Muscle of leg (tissue), 11 donors: ENCODE measurements around the gene RCC1. TPM values are rescaled to one million over a fixed set of nuclear protein-coding genes. Genes with fewer than 3 reads are reported as not detected.
A peak's percentile ranks its signal among the peaks of the same experiment; 100 is the strongest.
"Not testable (repeated sequence)": the region's sequence is repeated elsewhere in the genome, so short reads cannot be mapped to it uniquely, and the experiment has no call there.

Source experiments
- DNase-seq: peaks from one replicate; pipeline ENCODE4 v3.0.0; 2013
- H3K27ac ChIP-seq: one replicate; pipeline ENCODE4 v1.5.1; 2013; ENCODE audit warnings: mild to moderate bottlenecking, low read length, control low read depth
- H3K27me3 ChIP-seq: one replicate; pipeline ENCODE4 v1.6.1; 2013; ENCODE audit warnings: low read length; ENCODE audit not compliant: control insufficient read depth, insufficient read depth
- H3K36me3 ChIP-seq: one replicate; pipeline ENCODE4 v1.6.1; 2013; ENCODE audit warnings: low read length; ENCODE audit not compliant: control insufficient read depth, insufficient read depth
- H3K4me1 ChIP-seq: one replicate; pipeline ENCODE4 v1.6.1; 2013; ENCODE audit warnings: low read length; ENCODE audit not compliant: control insufficient read depth, insufficient read depth
- H3K4me3 ChIP-seq: one replicate; pipeline ENCODE4 v1.5.1; 2013; ENCODE audit warnings: low read length, control low read depth
- H3K9me3 ChIP-seq: replicated peaks from 2 replicates; pipeline ENCODE4 v1.6.1; 2013; ENCODE audit warnings: low read depth, low read length; ENCODE audit not compliant: control insufficient read depth
- WGBS: methylation state at CpG from one replicate; pipeline ENCODE4 v1.1.5; 2013; ENCODE audit warnings: missing lambda C conversion rate; ENCODE audit not compliant: insufficient coverage; 5-methylcytosine and 5-hydroxymethylcytosine counted together
- polyA plus RNA-seq, 8 donors: library from polyadenylated mRNA; unstranded; fragments of 120-200 nt; gene quantifications; one replicate each; pipeline versions ENCODE4 v1.2.1 to v1.2.3, GENCODE V29; 2013; ENCODE audit warnings: inconsistent platforms in 1 of 8, low replicate concordance in 1 of 8; ENCODE audit not compliant: insufficient read length in 8 of 8, insufficient read depth in 1 of 8
- total RNA-seq: library from RNA; stranded (reverse); fragments of 120-200 nt; gene quantifications from one replicate; pipeline ENCODE4 v1.2.4, GENCODE V29; 2013

RCC1 gene
- total and polyA plus RNA-seq, 9 donors: 16.7 to 38.3 (median 28.3) TPM

DNA sequence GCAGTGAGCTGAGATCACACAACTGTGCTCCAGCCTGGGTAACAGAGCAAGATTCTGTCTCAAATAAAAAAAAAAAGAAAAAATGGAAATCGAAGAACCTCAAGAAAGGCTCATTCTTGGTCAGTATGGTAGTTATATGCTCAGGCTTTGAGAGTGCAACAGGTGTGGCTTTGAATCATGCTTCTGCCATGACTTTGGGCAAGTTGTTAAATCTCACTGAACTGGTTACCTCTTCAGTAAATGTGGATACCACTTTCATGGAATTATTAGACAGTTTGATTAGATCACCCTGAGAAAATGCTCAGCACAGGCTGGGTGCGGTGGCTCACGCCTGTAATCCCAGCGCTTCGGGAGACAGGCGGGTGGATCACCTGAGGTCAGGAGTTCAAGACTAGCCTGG is 59.9 kb downstream of the RCC1 start:
- Histone ChIP-seq H3K27me3 (no peaks in the 10 kb centered on the region), H3K9me3 (no peaks in the 10 kb centered on the region), H3K36me3 (peaks cover 68% of the 10 kb centered on the region), H3K4me3 (no peak overlapping the region), H3K27ac (no peak overlapping the region), H3K4me1 (no peaks in the 10 kb centered on the region)
- DNase-seq: no peak
- WGBS: 100% methylated on average over 3 of the region's 6 CpGs

GRCh38 chr1:28566931-28567330 is 61.1 kb downstream of the RCC1 start:
- Histone ChIP-seq H3K27ac (no peak overlapping the region), H3K4me3 (no peak overlapping the region), H3K36me3 (peaks cover 69% of the 10 kb centered on the region), H3K9me3 (no peaks in the 10 kb centered on the region), H3K27me3 (no peaks in the 10 kb centered on the region), H3K4me1 (no peaks in the 10 kb centered on the region)
- no peak for DNase-seq
- WGBS: 80% methylated on average over 1 of the region's 2 CpGs

- DNase-seq: no peak
- H3K36me3 ChIP-seq: peaks cover 50% of the 10 kb centered on the region
- H3K4me1 ChIP-seq: no peaks in the 10 kb centered on the region
- no peak overlapping the region for H3K27ac ChIP-seq
- no peaks in the 10 kb centered on the region for H3K9me3 ChIP-seq
- H3K27me3 ChIP-seq: no peaks in the 10 kb centered on the region
- 100% methylated on average over 2 of the region's 4 CpGs for WGBS
- no peak overlapping the region for H3K4me3 ChIP-seq
These were observed 66.1 kb downstream of the RCC1 start for GRCh38 chr1:28571911-28572310.

DNA sequence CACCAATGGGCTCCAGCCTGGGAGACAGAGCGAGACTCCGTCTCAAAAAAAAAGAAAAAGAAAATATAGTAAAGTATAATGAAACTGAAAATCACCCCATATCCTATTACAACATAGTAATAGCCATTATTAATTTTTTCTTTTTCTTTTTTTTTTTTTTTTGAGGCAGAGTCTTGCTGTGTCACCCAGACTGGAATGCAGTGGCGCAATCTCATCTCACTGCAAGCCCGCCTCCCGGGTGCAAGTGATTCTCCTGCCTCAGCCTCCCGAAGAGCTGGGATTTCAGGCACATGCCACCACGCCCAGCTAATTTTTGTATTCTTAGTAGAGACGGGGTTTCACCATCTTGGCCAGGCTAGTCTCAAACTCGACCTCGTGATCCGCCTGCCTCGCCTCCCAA is 67.0 kb downstream of the RCC1 start:
- H3K9me3 ChIP-seq, H3K27ac ChIP-seq, DNase-seq, H3K4me3 ChIP-seq, H3K4me1 ChIP-seq, H3K27me3 ChIP-seq: not testable (repeated sequence)
- 94% methylated on average over 3 of the region's 12 CpGs for WGBS
- H3K36me3 ChIP-seq: peaks cover 51% of the 10 kb centered on the region

GRCh38 chr1:28573564-28573963 is 67.7 kb downstream of the RCC1 start:
- WGBS: 94% methylated on average over 2 of the region's 11 CpGs
- H3K4me3 ChIP-seq: no peak overlapping the region
- no peaks in the 10 kb centered on the region for H3K27me3 ChIP-seq
- no peaks in the 10 kb centered on the region for H3K4me1 ChIP-seq
- H3K36me3 ChIP-seq: peaks cover 51% of the 10 kb centered on the region
- DNase-seq: no peak
- H3K27ac ChIP-seq: no peak overlapping the region
- H3K9me3 ChIP-seq: no peaks in the 10 kb centered on the region

- WGBS: 64% methylated on average over 1 of the region's 1 CpG
- no peak overlapping the region for H3K27ac ChIP-seq
- peaks cover 49% of the 10 kb centered on the region for H3K36me3 ChIP-seq
- H3K4me1 ChIP-seq: peaks cover 16% of the 10 kb centered on the region
- H3K27me3 ChIP-seq: no peaks in the 10 kb centered on the region
- no peaks in the 10 kb centered on the region for H3K9me3 ChIP-seq
- peak; percentile 35 for DNase-seq
- H3K4me3 ChIP-seq: no peak overlapping the region
These were observed 71.3 kb downstream of the RCC1 start for GRCh38 chr1:28577052-28577678.

- Histone ChIP-seq H3K4me3 (no peak overlapping the region), H3K27ac (no peak overlapping the region), H3K36me3 (peaks cover 49% of the 10 kb centered on the region), H3K4me1 (peaks cover 24% of the 10 kb centered on the region), H3K9me3 (no peaks in the 10 kb centered on the region), H3K27me3 (no peaks in the 10 kb centered on the region)
- WGBS: 80% methylated on average over 1 of the region's 6 CpGs
- no peak for DNase-seq
These were observed 72.1 kb downstream of the RCC1 start for GRCh38 chr1:28577738-28578536.

DNA sequence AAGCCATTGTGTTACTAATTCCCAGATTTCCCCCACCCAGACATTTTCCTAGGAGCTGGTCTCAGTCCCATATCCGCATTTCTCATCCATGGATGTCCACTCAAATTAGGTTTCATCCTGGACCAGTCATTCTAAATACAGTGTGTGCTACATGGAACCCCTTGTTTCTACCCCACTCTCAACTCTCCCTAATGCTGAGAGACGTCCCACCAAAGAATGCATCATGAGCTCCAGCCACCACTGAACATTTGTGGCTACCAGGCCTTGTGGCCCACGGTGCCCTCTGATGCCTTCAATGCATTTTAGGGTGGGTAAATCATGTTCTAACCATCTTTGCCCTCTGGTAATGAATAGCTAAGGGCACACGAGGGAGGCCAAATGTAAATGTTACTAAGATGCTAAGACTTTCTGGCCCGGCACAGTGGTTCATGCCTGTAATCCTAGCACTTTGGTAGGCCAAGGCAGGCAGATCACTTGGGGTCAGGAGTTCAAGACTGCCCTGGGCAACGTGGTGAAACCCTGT is 72.9 kb downstream of the RCC1 start:
- Histone ChIP-seq H3K4me1 (peaks cover 24% of the 10 kb centered on the region), H3K4me3 (no peak overlapping the region), H3K27me3 (no peaks in the 10 kb centered on the region), H3K36me3 (peaks cover 48% of the 10 kb centered on the region), H3K9me3 (no peaks in the 10 kb centered on the region), H3K27ac (no peak overlapping the region)
- WGBS: 89% methylated on average over 3 of the region's 6 CpGs
- no peak for DNase-seq

- H3K4me1 ChIP-seq: peaks cover 24% of the 10 kb centered on the region
- H3K27ac ChIP-seq: no peak overlapping the region
- WGBS: 80% methylated on average over 1 of the region's 1 CpG
- no peak overlapping the region for H3K4me3 ChIP-seq
- H3K27me3 ChIP-seq: no peaks in the 10 kb centered on the region
- H3K36me3 ChIP-seq: peaks cover 43% of the 10 kb centered on the region
- no peak for DNase-seq
- no peaks in the 10 kb centered on the region for H3K9me3 ChIP-seq
These were observed 73.6 kb downstream of the RCC1 start for GRCh38 chr1:28579401-28579800.

GRCh38 chr1:28580722-28581530 is 75.1 kb downstream of the RCC1 start:
- H3K27ac ChIP-seq: peak overlapping the region; percentile 74
- no peaks in the 10 kb centered on the region for H3K9me3 ChIP-seq
- peaks cover 24% of the 10 kb centered on the region for H3K4me1 ChIP-seq
- no peak for DNase-seq
- WGBS: 1% methylated on average over 26 of the region's 26 CpGs
- peak overlapping the region; percentile 91 for H3K4me3 ChIP-seq
- peaks cover 37% of the 10 kb centered on the region for H3K36me3 ChIP-seq
- H3K27me3 ChIP-seq: no peaks in the 10 kb centered on the region
